NCI-H1417 treated with DMSO at 0.1 percent for 48 hours (cell line): ENCODE measurements around the gene EDARADD.
"Not testable (repeated sequence)": the region's sequence is repeated elsewhere in the genome, so short reads cannot be mapped to it uniquely, and the experiment has no call there.

Experiments used
- DNase-seq: peaks from one replicate; lab custom pipeline; 2025; lab: John Stamatoyannopoulos, UW

The EDARADD gene

DNA sequence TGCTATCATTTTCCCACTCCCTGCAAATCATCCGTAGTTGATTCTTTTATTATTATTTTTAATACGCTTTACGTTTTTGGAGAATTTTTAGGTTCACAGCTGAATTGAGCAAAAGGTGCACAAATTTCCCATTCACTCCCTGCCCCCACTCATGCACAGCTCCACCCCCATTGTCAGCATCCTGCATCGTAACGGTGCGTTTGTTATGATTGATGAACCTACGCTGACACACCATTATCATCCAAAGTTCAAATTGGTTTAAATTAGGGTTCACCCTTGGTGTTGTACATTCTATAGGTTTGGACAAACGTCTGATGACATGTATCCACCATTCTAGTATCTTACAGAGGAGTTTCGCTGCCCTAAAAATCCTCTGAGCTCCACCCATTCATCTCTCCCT is 44.5 kb downstream of the EDARADD start:
- DNase-seq = no peak

DNA sequence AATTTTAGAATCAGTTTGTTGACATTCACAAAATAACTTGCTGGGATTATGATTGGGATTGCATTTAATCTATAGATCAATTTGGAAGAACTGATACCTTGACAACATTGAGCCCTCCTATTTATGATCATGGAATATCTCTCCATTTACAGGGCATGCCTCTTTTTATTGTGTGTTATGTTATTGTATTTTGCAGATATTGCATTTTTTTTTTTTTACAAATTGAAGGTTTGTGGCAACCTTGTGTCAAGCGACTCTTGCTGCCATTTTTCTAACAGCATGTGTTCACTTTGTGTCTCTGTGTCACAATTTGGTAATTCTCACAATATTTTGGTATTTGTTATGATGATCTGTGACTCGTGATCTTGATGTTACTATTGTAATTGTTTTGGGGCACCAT is 46.3 kb downstream of the EDARADD start:
- no peak for DNase-seq

DNA sequence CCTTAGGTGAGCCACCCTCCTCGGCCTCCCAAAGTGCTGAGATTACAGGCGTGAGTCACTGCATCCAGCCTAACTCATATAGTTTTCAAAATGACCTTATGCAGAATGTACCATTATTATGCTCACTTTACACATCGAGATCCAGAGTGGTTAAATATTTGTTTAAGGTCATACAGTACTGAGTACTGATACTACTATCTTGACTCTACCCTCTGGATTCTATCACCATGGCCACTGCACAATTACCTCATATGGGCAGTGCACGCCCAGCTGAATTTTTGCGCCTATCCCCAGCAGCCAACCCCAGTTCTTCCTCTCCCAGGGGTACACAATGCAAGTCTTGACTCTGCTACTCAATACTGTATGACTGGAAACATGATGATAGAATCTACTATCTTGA is 56.7 kb downstream of the EDARADD start:
- DNase-seq = no peak

DNA sequence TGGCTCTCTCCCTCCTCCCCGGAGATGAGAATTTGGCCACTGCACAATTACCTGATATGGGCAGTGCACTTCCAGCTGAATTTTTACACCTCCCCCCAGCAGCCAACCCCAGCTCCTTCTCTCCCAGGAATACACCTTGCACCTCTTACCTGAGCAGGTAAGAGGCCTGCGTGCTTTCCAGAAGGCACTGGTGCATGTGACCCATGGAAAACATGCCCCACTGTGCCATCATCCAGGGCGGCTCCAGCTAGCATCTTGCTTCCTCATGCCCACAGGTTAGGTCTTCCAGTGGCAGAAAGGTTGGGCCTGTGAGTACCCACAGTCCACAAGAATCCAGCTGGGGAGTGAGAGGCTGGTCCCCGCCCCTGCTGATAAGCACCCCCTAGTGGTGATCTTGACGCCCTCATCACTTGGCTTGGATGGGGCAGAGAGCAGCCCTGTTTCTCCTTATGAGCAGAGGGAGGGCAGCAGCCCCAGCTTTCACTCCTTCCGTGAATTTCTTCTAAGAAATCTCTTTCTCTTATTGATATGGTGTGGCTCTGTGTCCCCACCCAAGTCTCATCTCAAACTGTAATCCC is 57.8 kb downstream of the EDARADD start:
- no peak for DNase-seq

DNA sequence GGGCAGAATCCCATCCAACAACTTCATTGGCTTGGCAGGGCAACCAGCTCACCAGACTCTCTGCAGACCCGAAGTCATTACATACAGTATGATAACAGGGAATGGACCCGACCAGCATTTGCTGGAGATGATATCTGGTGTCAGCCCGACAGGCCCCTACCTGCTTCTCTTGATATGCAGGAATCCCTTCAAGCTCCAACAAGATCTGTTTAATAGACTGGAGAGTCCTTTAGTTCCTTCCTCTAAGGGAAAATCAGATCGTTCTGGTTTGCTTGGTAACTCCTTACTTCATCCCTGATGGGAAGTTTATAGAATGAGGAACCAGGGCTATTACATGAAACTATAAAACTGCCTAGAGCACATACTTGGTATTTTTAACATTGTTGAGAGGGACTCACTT is 61.2 kb downstream of the EDARADD start:
- no peak for DNase-seq

DNA sequence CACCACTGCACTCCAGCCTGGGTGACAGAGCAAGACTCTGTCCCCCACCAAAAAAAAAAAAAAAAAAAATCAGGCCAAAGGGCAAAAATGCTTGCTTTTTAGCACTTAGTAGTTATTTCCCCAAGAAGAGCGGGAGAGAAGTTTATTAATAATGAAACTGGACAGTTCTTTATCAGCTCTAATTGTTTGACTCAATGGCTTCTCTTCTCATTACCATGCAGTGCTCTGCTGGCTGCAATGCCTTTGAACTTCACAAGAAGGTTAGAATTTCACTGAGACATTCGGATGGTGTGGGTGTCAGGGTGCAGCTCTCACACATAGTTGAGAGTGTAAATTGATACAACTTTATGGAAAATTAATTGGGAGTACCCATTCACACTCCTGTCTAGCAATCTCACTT is 63.7 kb downstream of the EDARADD start:
- DNase-seq = no peak

DNA sequence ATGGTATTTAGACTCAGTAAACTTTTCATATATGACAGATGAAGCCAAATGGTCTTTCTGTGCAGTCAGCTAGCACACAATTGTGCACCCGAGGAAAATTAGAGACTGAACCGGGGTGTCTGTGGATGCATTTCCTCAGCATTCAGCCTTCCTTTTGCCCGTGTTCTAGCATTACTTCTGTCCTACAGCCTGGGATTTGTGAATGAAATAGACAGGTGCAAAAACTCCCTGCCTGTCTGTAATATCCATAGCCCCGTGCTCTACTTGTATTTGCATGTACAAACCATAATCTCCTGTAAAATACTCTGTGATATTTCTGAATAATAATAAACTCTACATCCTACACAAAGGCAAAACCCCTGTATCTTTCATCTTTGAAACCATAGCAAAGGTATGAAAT is 64.9 kb downstream of the EDARADD start:
- DNase-seq = no peak

DNA sequence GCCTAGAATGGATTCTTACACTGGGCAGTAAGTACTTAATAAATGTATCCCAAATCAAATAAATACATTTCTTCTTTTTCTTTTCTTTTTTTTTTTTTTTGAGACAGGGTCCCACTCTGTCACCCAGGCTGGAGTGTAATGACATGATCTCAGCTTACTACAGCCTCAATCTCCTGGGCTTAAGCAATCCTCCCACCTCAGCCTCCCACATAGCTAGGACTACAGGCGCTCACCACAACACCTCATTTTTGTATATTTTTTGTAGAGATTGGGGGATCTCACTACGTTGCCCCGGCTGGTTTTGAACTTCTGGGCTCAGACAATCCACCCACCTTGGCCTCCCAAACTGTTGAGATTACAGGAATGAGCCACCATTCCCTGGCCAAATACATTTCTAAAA is 66.0 kb downstream of the EDARADD start:
- DNase-seq = no peak

DNA sequence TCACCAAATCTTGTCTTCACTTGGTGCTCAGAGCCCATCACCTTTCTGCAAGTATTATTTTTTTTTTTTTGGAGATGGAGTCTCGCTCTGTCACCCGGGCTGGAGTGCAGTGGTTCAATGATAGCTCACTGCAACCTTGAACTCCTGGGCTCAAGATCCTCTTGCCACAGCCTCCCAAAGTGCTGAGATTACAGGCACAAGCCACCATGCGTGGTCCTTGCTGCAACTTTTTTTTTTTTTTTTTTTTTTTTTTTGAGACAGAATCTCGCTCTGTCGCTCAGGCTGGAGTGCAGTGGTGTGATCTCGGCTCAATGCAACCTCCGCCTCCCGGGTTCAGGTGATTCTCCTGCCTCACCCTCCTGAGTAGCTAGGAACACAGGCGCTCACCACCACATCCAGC is 70.1 kb downstream of the EDARADD start:
- DNase-seq = not testable (repeated sequence)

DNA sequence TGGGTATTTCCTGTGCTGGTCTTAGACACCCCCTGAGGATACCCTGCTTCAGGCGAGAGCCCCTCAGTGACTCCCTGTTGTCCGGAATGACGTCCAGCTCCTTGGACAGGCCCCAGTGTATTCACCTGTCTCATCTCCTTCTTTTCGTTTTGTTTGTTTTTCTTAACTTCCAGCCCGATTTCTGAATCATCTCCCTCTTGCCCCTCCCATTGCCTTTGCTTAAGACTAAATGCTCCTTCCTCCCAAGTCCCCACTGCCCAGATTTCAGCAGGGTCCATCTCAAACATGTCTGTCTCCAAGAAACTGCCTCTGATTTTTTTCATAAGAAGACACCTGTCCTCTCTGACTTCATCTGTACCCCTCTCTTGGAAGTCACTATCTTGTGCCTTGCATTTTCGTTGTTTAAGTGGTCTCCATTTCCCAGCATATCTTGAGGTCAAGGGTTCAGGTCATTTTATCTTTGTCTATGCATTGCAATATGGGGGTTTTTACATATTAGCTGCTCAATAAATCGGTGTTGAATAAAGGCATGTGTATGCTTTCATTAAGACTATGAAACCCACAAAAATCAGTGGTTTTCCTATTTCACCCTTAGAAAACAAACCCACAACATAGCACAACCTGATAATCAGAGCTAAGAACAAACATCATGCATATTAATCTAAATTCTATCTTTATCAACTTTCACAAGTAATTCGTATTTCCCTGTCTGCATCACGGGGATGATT is 71.3 kb downstream of the EDARADD start:
- DNase-seq = no peak

DNA sequence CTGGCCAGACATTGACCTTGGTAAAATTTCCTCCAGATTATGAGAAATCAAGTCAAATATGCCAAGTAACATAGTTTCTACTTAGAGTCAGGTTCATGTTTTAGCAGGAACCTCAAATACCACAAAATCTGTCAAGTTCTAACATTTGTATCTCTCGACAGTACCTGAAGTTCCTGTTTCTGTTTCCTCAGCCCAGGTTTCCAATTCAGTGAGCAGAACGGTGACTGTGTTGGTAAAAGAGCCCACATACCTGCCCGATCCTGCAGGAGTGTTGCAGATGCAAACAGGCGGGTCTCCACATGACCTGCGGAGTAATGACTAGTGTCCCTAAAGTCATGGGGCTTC is 71.8 kb downstream of the EDARADD start:
- DNase-seq = no peak

DNA sequence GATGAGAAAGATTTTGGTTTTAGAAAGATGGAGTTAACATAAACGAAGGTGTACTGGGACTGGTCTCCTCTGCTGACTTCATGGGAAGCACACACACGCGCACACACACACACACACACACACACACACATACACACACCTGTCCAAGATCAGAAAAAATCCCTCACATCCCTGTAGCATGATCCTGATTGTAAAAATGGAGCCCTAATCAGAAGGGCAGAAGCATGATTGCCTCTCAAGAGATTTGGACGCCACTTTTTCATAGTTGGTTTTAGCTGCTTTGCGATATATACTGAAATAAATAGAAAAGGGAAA is 73.2 kb downstream of the EDARADD start:
- DNase-seq = no peak

DNA sequence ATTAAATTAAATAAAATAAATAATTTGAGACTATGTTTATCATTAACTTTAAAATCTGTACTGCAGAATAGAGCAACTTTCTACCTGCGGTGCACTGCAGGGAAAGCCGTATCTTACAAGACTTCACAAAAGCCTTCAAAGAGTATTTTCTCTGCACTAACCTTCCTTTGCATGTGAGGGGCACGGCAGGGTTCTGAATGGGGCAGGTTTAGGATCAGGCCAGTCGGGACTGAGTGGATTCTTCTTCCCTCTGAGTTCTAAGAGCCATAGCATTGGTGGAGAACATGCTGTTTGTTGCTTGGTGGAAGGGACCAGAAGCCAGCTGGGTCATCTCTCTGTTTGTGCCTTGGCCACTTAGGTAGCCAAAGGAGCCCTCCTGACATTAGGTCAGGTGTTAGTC is 74.5 kb downstream of the EDARADD start:
- DNase-seq = no peak

DNA sequence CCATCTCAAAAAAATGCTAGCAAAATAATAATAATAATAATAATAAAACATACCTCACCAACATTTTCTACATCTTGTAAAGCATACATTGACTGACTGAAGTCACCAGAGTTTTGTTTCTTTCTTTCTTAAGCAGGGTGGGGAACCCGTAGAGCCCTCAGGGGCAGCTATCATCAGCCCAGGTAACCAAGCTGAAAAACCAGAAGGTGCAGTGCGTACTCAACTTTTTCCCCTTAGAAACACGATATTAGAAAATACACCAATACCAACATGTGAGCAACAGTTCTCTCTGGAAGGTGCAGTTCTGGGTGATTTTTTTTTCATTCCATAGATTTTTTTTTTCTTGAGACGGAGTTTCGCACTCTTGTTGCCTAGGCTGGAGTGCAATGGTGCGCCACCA is 75.4 kb downstream of the EDARADD start:
- DNase-seq = no peak

DNA sequence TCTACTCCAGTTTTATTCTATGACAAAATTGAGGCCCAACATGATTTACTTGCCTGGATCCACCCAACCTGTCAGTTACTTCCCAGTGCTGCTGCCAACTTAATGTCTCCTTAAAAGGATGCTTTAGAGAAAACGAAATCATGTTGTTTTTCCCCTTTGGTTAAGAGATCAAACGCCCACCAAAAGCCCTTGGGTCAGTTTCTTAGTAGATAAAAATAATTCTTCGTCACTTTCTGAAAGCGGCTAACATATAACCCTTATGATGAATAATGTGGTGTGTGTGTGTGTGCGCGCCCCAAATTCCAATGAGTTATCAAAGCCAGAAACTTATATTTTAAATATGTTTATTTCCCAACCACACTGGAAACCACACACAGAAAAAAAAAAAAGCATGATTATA is 77.0 kb downstream of the EDARADD start:
- no peak for DNase-seq

DNA sequence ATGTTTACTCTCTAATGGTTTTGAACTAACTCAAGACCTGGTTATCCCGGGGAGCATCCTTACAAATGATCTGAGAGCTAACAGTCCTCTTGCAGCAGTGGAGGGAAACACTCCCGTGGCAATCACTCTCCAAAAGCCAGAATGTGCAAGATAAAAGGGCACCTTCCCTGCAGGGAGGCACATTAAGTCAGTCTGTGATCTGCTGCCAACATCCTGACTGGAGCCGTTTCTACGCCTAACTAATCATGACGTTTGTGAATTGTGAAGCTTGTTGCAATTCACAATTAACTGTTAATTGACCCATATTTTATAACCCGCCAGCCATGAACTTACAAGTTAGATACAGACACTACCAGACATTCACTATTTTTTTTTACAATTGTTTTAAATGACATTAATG is 77.6 kb downstream of the EDARADD start:
- no peak for DNase-seq

DNA sequence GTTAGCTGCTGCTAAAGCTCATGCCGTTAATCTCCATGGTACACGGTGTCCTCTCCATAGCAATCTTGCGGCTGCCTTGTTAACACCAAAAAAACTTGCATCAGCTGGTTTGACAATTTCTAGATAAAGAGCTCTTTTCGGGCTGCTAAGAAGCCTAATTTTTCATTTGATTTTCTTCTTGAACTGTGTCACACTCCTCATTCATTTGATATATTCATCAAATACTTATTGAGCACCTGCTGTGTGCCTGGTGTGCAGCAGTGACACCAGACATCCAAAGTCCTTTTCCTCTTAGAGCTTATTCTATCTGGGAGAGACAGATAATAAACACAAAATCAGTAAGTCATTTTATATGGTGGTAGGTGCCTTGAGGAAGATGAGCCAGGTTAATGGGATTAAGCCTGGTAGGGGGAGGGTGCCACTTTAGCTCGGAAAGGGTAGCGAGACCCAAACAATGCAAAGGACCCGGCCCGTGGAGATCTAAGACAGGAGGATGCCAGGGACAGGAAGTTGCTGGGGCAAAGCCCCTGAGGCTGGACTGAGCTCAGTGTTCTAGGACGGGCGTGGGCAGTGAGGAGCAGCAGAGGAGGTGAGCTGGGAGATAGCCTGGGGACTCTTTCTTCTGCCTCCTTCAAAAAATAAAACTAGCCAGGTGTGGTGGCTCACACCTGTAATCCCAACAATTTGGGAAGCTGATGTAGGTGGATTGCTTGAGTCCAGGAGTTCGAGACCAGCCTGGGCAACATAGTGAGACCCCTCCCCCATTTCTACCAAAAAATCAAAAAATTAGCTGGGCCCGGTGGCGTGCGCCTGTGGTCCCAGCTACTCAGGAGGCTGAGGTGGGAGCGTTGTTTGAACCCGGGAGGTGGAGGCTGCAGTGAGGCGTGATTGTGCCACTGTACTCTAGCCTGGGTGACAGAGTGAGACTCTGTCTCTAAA is 79.0 kb downstream of the EDARADD start:
- DNase-seq = no peak

DNA sequence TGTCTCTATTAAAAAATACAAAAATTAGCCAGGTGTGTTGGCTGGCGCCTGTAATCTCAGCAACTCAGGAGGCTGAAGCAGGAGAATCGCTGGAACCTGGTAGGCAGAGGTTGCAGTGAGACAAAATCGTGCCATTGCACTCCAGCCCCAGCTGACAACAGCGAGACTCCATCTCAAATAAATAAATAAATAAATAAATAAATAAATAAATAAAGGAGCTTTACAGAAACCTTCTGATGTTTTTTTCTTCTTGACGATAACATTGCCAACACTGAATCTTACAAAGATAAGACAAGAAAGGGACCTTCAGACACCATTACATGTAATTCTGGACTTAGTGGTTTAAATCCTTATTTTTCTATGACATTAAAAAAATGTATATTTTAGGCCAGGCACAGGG is 81.9 kb downstream of the EDARADD start:
- DNase-seq = no peak

DNA sequence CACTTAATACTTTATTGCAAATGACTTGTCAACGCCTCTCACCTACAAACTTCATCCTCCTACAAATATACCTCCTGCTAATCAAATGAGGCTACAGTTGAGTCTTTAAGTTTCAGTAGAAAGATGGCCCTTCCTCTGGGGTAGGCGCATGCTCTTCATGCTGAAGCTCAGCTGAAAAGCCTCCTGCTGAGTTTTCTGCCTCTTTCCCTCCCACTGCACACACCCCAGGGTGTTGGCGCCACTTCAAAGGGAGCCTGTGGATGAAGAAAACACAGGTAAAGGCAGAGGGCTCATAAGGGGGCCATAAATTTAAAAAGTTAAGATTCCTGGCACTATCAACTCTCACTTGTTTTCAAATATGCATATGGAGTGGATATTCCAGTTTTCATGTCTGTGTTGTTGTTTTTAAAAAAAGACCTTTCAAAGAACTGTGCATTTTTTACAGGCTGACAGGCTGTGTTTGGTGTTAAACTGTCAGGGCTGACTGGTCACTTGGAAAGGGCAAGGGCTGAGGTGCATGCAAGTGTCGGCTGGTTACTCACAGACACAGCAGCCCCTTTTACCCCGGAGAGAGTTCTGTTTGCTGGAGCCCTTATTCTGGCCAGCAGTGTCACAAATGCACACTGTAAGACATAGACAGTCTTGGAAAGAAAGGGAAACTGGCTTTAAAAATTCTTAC is 86.8 kb downstream of the EDARADD start:
- no peak for DNase-seq

DNA sequence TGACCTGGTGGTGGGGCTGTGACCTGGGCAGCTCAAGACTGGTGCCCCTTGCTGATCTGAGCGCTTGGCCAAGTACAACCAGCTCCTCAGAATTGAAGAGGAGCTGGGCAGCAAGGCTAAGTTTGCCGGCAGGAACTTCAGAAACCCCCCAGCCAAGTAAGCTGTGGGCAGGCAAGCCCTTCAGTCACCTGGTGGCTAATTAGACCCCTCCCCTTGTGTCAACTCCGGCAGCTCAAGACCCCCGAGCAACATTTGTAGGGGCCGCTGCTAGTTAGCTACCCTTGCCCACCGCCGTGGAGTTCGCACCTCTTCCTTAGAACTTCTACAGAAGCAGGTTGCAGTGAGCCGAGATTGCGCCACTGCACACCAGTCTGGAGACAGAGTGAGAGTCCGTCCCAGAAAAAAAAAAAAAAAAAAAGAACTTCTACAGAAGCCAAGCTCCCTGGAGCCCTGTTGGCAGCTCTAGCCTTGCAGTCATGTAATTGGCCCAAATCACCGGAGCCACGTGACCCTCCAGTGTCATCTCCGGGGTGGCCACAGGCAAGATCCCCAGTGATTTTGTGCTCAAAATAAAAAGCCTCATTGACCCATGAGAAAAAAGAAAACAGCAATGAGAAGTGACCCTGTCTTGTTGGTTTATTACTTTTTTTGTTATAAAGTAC is 90.4 kb downstream of the EDARADD start:
- DNase-seq = no peak

DNA sequence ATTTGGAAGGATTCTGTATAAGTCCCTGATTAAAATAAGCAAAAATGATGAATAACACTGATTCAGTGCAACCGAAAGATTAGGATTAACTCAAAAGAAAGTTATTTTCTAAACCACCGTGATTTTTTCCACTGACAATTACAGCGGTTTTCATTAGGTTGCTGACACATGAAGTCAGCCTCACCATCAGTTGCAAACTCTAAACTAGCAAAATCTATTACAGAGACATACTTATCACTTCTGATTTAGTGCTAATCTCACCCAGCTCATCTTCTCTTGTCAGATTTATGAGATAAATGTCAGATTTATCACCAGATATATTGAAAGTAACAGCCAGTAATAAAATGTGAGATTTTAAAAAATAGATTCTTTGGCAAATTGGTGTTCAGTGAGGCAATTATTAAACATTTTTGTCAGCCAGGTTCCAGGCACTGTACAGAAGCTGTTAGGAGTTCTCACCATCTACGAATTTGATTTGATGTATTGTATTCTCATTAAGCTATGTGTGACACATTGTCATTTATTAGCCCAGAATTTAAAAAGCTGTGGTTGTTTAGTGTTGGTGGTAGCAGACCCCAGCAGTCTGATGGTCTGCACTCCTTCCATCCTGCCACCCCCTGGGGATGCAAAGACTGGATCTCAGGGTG is 92.4 kb downstream of the EDARADD start:
- no peak for DNase-seq

DNA sequence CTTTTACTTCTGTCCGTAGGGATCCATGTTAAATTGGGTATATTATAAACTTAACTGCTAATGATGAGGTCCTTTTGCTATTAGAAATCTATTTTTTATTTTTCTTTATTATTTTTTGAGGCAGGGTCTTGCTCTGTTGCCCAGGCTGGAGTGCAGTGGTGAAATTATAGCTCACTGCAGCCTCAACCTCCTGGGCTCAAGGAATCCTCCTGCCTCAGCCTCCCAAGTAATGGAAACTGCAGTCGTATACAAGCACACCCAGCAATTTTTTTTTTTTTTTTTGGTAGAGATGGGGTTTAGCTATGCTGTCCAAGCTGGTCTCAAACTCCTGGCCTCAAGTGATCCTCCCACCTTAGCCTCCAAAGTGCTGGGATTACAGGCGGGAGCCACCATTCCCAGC is 95.1 kb downstream of the EDARADD start:
- not testable (repeated sequence) for DNase-seq
